Large intestine (tissue), 3 donors: ENCODE measurements around the gene FGF9. TPM values are rescaled to one million over a fixed set of nuclear protein-coding genes. Genes with fewer than 3 reads are reported as not detected.

Experiments used
- DNase-seq, 2 donors: peaks; one replicate each; pipeline versions ENCODE4 v3.0.0 to v3.0.0-alpha.2; 2013
- H3K27ac ChIP-seq: one replicate; pipeline ENCODE4 v1.5.1; 2013; ENCODE audit warnings: low read length
- H3K27me3 ChIP-seq: 2 replicates; pipeline ENCODE4 v1.6.1; 2013; ENCODE audit warnings: low read length; ENCODE audit not compliant: control insufficient read depth, insufficient read depth
- H3K36me3 ChIP-seq: 2 replicates; pipeline ENCODE4 v1.6.1; 2013; ENCODE audit warnings: low read length; ENCODE audit not compliant: control insufficient read depth, insufficient read depth
- H3K4me1 ChIP-seq: one replicate; pipeline ENCODE4 v1.6.1; 2013; ENCODE audit warnings: low read length; ENCODE audit not compliant: control insufficient read depth, insufficient read depth
- H3K4me3 ChIP-seq: one replicate; pipeline ENCODE4 v1.5.1; 2013; ENCODE audit warnings: low read length
- H3K9me3 ChIP-seq: one replicate; pipeline ENCODE4 v1.6.1; 2013; ENCODE audit warnings: mild to moderate bottlenecking, low read depth, low read length, moderate library complexity; ENCODE audit not compliant: control insufficient read depth
- WGBS: methylation state at CpG from one replicate; pipeline ENCODE4 v1.1.5; 2013; ENCODE audit warnings: low lambda C conversion rate; ENCODE audit not compliant: insufficient coverage; 5-methylcytosine and 5-hydroxymethylcytosine counted together
- polyA plus RNA-seq: library from polyadenylated mRNA; unstranded; fragments of 120-200 nt; gene quantifications from one replicate; pipeline ENCODE4 v1.2.1, GENCODE V29; 2013

FGF9 gene
- polyA plus RNA-seq, 1 donor, result 13.5 TPM

DNA sequence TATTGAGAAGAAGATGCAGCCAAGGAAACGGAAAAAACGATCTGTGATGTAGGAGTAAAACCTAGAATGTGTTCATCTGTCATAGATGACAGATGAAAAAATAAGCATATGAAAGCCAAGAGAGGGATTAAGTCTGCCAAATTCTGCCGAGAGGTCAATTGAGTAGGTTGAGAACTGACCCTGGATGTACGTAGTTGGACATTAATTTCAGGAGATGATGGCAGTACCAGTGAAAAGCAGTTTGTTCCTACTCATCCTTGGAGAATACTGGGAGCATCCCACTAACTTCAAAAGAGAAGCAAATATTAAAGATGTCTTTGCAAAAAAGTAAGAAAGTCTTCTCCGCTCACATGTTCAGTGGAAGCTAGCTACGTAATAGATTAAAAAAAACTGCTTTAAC is 11.8 kb upstream of the FGF9 start:
- no peak overlapping the region for H3K27ac ChIP-seq
- H3K27me3 ChIP-seq, result no peaks in the 10 kb centered on the region
- H3K9me3 ChIP-seq, result no peaks in the 10 kb centered on the region
- no peak overlapping the region for H3K4me3 ChIP-seq
- no peaks in the 10 kb centered on the region for H3K36me3 ChIP-seq
- WGBS, result 100% methylated on average over 2 of the region's 6 CpGs
- peaks cover 20% of the 10 kb centered on the region for H3K4me1 ChIP-seq
- DNase-seq, result no peak

DNA sequence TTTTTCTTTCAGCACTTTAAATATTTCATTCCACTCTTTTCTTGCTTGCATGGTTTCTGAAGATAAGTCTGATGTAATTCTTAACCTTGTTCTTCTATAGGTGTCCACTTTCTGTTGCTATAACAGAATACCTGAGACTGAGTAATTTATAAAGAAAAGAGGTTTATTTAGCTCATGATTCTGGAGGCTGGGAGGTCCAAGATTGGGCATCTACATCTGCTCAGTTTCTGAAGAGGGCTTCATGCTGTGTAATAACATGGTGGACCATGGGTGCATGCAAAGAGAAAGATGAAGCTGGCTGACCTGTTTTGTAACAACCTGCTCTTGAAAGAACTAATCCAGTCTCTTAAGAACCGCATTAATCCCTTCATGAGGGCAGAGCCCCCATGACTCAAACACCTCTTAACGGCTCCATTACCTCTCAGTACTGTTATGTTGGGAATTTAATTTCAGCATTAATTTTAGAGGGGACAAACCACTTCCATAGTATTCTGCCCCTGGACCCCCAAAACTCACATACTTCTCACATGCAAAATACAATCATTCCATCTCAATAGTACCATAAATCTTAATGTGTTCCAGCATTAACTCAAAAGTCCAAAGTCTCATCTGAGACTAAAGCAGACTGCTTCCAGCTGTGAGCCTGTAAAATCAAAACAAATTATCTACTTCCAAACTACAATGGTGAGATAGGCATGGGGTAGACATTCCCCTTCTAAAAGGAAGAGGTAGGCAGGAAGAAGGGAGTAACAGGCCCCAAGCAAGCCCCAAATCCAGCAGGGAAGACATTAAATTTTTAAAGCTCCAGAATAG is 9.6 kb upstream of the FGF9 start:
- Histone ChIP-seq H3K4me1 (peaks cover 20% of the 10 kb centered on the region), H3K27me3 (no peaks in the 10 kb centered on the region), H3K27ac (peak overlapping the region; percentile 54), H3K4me3 (no peak overlapping the region), H3K36me3 (no peaks in the 10 kb centered on the region), H3K9me3 (no peaks in the 10 kb centered on the region)
- DNase-seq, result peak in 1 of 2 donors; percentile 68
- no CpG with 5 or more reads among the region's 2 CpGs for WGBS

DNA sequence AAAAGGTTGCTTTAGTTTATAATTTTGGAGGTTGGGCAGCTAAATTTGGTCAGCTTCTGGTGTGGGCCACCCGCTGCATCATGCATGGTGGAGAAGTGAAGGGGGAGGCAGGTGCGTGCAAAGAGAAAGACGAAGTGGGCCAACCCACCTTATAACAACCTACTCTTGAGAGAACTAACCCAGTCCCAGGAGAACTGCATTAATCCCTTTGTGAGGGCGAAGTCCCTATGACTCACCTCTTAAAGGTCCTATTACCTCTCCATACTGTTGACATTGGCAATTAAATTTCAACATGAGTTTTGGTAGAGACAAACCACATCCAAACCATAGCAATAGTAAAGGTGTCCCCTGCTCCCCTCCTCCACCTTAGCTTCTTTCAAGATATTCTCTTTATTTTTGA is 7.7 kb upstream of the FGF9 start:
- Histone ChIP-seq H3K36me3 (no peaks in the 10 kb centered on the region), H3K27ac (peak overlapping the region; percentile 24)

DNA sequence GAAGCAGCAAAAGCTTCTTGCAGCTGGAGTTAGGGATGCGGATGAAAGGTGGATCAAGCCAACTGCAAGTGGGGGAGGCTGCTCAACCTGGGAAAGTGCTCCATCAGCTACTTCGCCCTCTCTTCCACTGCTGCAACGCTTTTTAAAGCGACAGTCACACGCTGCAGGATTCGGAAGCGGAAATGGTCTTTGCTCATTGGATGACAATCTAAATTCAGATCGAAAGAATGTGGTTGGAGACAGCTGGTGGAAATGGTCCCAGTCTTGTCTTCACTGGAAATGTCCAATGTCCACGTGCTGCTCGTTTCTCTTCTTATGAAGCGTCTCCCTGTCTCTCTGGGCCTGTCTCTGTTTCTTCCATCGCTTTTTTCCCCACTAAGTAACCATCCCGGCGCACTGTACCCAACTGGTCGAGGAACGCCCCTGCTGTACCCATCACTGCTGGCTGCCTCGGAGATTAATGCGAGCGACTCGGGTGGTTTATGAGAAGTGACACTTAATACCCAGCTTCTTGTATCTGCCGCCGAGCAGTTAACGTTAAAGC is 2.1 kb upstream of the FGF9 start:
- H3K4me3 ChIP-seq, result peak overlapping the region; percentile 61
- H3K9me3 ChIP-seq, result no peaks in the 10 kb centered on the region
- DNase-seq, result no peak
- H3K27me3 ChIP-seq, result peaks cover 18% of the 10 kb centered on the region
- H3K27ac ChIP-seq, result peak overlapping the region; percentile 80
- WGBS, result 0% methylated on average over 1 of the region's 23 CpGs
- peaks cover 6% of the 10 kb centered on the region for H3K4me1 ChIP-seq
- no peaks in the 10 kb centered on the region for H3K36me3 ChIP-seq

More for the DNA sequence above, 7.7 kb upstream of the FGF9 start:
- H3K27me3 ChIP-seq, result no peaks in the 10 kb centered on the region
- H3K4me3 ChIP-seq, result no peak overlapping the region
- no CpG with 5 or more reads among the region's 4 CpGs for WGBS
- DNase-seq, result peak; percentile 60 to 85
- H3K9me3 ChIP-seq, result no peaks in the 10 kb centered on the region
- H3K4me1 ChIP-seq, result peaks cover 21% of the 10 kb centered on the region

DNA sequence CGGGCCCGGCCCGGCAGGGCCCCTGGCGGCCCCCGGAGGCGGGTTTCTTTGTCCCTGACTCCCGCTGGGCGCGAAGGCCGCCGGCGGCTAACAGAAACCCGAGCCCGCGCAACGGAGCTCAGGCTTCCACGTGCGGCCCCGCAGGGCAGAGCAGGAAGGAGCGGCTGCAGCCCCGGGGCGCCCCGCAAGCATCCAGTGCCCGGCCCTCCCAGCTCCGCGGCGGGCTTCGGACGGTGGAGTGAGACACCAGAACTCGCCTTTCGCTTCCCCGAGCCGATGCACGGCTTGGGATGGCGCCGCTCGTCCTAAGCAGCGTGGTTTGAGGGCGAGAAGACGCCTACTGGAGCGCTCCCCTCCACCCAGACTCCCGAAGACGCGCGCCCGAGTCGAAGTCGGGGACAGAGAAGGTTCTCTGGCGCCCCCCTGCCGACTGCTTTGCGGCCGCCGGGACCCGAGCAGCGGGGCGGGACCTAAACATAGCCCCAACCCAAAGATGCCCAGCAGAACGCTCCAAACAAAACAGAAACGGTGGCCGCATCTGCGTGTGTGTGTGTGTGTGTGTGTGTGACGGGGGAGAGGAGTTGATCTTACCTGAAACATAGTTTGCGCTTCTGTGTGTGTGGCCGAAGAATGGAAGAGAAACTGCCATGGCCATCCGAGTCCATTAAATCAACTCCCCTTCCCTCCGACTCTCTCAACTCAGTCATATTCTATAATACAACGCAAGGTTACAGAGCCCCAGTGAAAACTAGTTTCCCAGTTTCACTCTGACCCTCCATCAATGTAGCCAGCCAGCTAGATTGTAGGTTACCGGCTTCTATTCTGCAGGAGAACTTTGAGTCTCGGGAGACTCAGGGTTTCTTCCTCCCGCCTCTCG is 629 bp upstream of the FGF9 start:
- H3K9me3 ChIP-seq, result no peaks in the 10 kb centered on the region
- no peaks in the 10 kb centered on the region for H3K36me3 ChIP-seq
- peaks cover 25% of the 10 kb centered on the region for H3K27me3 ChIP-seq
- peaks cover 6% of the 10 kb centered on the region for H3K4me1 ChIP-seq
- H3K27ac ChIP-seq, result peak overlapping the region; percentile 80
- peak overlapping the region; percentile 61 for H3K4me3 ChIP-seq
- DNase-seq, result peak; percentile 61 to 86
- WGBS, result no CpG with 5 or more reads among the region's 70 CpGs

DNA sequence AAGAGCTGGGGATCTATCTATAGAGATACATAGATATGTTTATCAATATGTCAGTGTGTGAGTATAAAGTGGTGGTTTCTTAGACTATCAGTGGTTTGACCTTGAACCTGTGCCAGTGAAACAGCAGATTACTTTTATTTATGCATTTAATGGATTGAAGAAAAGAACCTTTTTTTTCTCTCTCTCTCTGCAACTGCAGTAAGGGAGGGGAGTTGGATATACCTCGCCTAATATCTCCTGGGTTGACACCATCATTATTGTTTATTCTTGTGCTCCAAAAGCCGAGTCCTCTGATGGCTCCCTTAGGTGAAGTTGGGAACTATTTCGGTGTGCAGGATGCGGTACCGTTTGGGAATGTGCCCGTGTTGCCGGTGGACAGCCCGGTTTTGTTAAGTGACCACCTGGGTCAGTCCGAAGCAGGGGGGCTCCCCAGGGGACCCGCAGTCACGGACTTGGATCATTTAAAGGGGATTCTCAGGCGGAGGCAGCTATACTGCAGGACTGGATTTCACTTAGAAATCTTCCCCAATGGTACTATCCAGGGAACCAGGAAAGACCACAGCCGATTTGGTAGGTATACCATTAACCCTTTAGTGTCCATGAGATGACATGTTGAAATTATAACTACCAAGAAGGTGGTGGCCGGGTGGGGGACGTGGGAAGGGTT is 880 bp downstream of the FGF9 start:
- Histone ChIP-seq H3K4me1 (peaks cover 6% of the 10 kb centered on the region), H3K27ac (peak overlapping the region; percentile 85), H3K4me3 (peak overlapping the region; percentile 60), H3K36me3 (no peaks in the 10 kb centered on the region), H3K9me3 (no peaks in the 10 kb centered on the region), H3K27me3 (peaks cover 32% of the 10 kb centered on the region)
- no CpG with 5 or more reads among the region's 15 CpGs for WGBS
- DNase-seq, result peak in 1 of 2 donors; percentile 49

DNA sequence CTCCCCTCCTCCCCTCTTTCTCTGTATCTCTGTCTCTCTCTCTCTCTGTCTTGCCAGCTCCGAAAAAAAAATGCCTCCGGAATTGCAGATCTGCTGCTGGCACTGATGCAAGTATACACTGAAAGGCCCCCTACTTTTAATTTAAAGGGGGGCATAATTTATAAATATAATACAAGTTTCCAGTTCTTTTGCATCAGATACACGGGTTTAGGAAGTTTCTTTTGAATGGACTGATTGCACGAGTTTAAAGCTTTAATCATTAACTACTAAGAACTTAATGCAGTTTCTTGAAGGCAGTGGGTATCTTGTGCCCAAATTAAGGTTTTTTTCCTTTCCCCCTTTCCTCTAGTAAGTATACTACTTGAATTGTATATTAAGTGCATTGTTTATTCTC is 1.4 kb downstream of the FGF9 start:
- 0% methylated on average over 1 of the region's 4 CpGs for WGBS
- peak overlapping the region; percentile 85 for H3K27ac ChIP-seq

DNA sequence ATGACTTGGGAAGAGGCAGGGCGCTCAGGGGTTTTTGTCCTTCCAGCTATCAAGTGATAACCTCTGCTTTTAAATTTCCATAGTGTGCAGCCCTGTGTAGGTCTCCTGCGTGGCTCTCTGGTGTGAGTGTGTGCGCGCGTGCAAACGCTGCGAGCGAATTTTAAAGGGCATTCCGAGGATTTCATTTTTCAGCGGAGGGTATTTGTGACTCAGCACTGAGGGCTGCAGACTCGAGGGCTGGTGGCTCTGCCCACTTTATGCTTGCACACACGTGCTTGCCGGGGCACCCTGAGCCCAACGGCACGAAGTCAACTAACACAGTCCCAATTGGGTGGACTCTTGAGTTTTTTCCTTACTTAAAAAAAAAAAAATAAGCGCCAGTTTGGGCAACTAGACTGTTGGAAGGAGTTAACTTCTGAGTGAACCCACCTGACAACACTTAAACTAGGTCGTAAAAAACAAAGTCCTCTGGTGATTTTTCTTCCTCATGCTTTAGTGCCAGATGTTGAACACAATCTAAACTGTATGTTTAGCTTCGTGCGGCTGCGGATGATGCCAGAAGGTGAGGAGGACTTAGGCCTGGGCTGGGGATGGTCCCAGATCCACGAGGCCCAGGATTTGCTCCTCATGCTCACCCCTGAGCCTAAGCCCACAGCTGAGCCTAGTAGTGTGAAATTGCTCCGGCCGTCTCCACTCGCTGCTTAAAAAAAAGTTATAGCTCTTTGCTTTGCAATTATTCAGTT is 2.1 kb downstream of the FGF9 start:
- WGBS, result no CpG with 5 or more reads among the region's 24 CpGs
- no peaks in the 10 kb centered on the region for H3K36me3 ChIP-seq
- peaks cover 37% of the 10 kb centered on the region for H3K27me3 ChIP-seq
- H3K4me1 ChIP-seq, result peaks cover 6% of the 10 kb centered on the region
- peak in 1 of 2 donors; percentile 71 for DNase-seq
- peak overlapping the region; percentile 85 for H3K27ac ChIP-seq
- H3K4me3 ChIP-seq, result peak overlapping the region; percentile 60
- no peaks in the 10 kb centered on the region for H3K9me3 ChIP-seq

More for the DNA sequence above, 1.4 kb downstream of the FGF9 start:
- Histone ChIP-seq H3K36me3 (no peaks in the 10 kb centered on the region), H3K4me3 (peak overlapping the region; percentile 60), H3K27me3 (peaks cover 36% of the 10 kb centered on the region), H3K9me3 (no peaks in the 10 kb centered on the region), H3K4me1 (peaks cover 6% of the 10 kb centered on the region)
- no peak for DNase-seq

DNA sequence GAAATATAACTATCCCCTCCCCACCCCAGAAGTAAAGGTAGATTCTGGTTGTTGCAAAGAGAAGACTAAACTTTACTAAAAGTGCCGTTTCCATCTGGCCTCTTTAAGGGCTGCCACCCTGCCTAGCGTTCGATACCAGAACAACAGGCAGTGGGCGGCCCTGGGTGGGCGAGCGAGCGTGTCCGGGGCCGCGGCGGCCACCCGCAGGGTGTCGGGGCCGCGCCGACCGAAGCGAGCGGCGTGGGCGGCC is 2.6 kb downstream of the FGF9 start:
- Histone ChIP-seq H3K27me3 (peaks cover 37% of the 10 kb centered on the region), H3K4me1 (peaks cover 2% of the 10 kb centered on the region), H3K4me3 (peak overlapping the region; percentile 60), H3K9me3 (no peaks in the 10 kb centered on the region), H3K36me3 (no peaks in the 10 kb centered on the region), H3K27ac (peak overlapping the region; percentile 85)
- WGBS, result no CpG with 5 or more reads among the region's 21 CpGs
- no peak for DNase-seq
